Ramos (cell line): ENCODE measurements around the gene DNAI2.

Experiments
- in situ Hi-C: fragments of 300-500 bp; cut with MboI; formaldehyde crosslinking; loops from one replicate; pipeline ENCODE4 v1.14.3; 2022; ENCODE audit warnings: low sequenced_read_pairs; ENCODE audit not compliant: unreplicated experiment

The DNAI2 gene, protein sequence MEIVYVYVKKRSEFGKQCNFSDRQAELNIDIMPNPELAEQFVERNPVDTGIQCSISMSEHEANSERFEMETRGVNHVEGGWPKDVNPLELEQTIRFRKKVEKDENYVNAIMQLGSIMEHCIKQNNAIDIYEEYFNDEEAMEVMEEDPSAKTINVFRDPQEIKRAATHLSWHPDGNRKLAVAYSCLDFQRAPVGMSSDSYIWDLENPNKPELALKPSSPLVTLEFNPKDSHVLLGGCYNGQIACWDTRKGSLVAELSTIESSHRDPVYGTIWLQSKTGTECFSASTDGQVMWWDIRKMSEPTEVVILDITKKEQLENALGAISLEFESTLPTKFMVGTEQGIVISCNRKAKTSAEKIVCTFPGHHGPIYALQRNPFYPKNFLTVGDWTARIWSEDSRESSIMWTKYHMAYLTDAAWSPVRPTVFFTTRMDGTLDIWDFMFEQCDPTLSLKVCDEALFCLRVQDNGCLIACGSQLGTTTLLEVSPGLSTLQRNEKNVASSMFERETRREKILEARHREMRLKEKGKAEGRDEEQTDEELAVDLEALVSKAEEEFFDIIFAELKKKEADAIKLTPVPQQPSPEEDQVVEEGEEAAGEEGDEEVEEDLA

DNA sequence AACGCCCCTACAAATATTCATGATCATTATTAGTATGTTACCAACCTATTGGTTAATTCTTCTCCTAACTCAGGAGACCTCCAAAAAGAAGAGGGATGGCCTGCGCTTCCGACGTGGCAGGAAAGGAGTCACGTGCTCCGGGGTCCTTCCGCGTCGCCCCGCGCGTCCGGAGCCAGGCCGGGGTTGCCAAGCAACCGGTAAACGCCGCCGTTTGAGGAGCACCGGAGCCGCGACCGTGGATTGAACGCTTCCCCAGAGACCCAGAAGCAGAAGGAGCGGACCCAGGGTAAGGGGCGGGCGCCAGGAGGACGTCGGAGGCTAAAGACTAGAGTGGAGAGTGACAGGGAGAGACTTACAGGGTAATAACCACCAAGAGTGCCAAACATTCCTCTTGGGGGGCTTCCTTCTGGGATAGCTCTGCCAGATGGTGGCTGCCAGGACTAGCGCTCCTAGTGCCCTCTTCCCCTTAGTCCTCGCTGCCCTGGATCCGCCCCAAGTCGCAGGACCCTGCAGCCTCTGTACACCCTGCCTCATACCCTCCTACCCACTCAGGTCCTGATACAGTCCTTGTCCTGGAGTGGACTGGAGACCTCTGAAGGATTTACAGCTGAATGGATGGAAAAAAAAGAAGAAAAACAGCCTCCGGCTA is at the start of gene DNAI2:
DNAI2 (plus strand) TSS at position 175 of the 649 bp plus-strand sequence. CDS start 7,584 bp downstream, outside the sequence.
- in situ Hi-C loops = no loop called here

DNA sequence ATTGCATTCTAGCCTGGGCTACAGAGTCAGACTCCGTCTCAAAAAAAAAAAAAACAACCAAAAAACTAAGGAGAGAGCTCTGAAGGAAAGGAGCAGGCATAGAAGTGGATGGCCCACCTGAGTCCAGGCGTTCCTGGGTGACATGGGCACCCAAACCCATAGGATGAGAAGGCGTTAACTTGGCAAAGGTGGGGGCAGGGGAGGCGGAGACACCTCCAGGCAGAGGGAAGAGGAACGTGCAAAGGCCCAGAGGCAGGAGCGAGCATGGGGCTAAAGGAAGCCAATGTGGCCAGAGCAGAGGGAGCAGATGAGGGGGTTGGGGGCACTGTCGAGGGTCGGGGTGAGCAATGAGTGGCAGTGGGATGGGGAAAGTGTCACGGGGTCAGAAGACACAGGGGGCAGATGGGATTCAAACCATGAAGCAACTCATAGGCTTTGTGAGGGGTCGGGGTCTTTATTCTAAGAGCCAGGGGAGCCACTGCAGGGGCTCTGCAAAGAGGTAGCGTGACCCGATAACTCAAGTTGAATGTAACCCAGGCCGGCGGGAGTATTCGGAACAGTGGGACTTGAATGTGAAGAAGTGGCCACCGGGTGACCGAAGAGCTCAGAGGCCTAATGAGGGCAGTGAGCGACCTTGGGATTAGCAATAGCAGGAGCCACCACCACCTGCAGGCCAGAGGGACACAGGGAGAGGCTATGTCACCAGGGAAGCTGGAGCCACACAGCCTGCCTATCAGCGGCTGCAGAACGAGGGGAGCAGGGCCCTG is 48.9 kb upstream of the DNAI2 start:
- in situ Hi-C loops = no loop called here

DNA sequence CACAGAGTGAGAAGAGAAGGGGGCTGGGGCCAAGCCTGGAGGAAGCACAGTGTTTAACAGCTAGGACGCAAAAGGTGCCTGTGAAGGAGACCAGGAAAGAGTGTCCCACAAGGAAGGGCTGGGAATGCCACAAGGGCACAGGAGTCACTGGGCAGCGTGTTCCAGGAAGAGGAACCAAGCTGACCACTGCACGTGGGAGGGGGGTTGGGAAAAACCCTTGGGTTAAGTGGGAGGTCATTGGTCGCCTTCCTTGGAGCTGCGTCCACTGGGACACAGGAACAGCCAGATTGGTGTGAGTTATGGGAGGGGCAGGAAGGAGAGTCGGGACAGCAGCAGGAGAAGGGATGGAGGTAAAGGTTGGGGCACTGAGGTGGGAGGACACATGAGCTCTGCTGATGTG is 47.8 kb upstream of the DNAI2 start:
- in situ Hi-C loops = no loop called here

DNA sequence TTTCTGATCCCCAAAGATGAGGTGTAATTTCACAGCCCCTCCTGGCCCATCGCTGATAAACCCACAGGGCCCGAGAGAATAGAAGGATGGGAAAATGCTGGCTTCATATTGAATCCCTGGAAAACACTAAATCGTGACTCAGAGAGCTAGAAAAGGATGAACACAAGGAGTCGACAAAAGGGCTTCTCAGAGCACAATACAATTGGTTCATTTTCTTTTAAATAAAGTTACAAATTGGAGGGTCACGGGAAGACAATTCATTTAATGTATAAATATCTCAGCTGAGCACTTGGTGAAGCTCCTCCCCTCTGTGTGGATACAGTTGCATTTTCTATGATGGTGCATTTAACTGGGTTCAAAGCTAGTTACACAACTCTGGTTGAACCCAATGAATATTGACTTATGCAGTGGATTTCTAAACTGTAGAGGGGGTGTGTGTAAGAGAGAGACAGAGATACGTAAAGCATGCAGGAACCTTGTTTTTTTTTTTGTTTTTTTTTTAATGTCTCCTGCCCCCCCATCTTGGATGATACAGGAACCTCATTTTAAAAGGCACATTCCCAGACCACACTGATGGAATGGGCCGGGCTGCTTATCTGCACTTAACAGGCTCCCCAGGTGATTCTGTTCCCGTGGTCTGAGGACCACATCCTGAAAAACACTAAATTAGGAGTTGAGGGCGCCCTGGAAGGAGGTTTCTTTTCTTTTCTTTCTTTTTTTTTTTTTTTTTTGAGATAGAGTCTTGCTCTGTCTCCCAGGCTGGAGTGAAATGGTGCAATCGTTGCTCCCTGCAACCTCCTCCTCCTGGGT is 46.6 kb upstream of the DNAI2 start:
- in situ Hi-C loops = no loop called here

DNA sequence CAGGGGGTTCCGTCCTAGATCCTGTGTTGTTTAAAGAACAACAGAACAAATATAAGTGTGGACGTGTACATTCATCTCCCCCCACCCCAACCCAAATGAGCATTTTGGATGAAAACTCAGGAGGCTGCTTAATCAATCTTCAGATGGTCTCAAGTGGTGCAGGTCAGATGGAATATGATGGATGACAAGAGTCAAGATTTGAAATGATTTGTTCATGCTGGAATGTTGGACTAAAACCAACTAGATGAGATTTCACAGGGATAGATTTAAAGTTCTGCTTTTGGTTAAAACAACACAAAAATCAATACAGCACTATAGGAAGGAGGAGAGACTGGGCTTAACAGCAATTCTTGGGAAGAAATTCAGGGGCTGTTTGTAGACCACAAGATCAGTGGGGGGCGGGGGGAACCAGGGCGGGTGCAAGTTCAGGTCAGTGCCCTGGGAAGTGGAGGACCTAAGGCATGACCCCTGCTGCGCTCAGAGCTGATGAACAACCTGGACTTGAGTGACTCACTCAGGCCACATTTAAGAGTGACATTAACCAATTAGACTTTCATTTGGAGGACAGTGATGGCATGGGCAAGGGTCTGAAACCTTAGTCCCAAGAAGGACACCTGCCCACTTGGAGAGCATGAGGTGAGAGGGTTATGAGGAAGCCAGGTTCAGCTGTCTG is 45.6 kb upstream of the DNAI2 start:
- in situ Hi-C loops = no loop called here

DNA sequence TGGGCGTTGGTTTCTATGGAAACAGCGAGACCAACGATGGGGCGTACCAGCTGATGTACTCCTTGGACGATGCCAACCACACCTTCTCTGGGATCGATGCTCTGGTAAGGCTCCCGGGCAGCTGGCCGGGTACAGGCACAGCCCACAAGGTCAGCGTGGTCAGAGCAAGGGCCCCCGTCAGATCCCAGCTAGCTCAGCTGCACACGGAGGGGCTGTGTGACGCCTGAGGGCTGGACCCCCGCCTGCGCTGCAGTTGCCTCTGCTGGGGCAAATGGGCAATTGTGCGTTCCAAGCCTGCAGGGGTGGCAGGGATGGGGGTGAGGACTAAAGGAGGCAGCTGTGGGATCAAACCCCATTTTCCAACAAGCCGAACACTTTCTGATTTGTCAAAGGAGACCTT is 43.1 kb upstream of the DNAI2 start:
- in situ Hi-C loops = no loop called here

DNA sequence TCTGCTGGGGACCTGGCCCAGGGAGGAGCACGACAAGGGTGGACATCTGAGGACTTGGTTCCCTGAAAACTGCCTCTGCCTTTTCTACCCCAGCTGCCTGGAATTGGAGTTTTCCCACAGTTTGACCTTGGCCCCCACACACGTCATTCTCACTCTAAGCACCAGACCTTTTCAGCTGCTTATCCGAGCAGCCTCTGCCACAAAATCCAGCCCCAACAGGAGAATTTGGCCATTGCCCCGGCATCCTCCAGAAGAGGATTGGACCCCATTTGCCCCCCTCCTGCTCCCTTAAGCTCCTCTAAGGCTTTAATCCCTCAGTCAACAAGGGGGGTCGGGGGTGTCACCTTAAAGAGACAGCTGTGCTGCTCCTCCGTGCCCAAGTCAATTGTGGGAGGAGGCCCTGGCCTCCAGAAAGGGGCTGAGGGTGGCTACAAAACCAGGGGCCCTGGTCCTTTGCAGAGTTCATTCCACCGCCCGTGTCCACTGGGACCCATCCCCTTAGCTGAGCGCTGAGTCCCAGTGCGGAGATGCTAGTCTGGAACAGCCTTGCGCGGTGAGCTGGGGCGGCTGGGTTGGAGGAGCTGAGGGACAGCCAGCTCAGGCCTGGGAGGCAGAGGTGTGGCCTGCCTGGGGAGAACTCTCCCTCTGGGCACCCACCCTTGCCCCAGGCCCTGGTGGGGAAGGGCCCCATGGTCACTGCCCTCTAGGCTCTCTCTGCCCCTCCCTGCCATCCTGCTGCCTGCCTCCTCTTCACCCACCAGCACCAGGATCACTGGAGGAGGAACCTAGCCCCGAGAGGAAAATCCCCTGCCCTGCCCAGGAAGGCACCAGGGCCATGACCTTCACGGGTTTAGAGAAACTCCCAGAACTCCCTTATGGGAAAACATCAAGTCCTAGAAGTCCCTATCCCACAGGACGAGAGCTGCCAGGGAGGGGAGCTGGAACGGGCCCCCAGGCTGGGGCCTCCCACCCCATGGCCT is 41.8 kb upstream of the DNAI2 start:
- in situ Hi-C loops = no loop called here

DNA sequence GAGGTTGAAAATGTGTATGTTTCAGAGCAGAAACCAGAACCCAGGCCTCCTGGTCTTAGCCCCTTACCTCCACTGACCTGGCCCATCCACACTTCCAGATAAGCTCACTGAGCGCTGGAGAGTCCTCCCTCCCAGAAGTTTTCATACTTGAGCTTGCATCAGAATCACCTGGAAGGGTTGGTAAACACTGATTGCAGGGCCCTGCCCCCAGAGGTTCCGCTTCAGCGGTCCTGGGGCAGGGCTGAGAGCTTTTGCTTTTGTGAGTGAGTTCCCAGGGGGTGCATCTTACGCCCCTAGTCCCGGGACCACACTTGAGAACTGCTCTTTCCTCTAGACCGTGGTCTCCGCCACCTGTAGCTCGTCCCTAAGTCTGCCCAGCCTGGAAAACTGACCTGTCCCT is 40.1 kb upstream of the DNAI2 start:
- in situ Hi-C loops = no loop called here

DNA sequence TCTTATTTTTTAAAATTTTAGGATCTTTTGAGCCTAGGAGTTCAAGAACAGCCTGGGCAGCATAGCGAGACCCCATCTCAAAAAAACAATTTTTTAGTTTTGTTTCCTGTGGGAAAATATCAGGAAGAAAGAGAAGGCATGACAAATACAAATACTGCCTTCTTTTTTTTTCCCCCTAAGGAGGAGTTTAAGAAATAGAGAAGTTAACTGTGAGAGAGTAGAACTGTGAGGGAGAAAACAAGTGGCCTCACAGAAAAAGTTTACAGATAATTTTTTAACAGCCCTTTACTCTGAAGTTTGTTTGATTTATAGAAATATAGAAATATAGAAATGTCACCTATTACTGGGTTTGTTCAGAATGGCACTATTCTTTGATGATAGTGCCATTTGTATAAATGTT is 39.5 kb upstream of the DNAI2 start:
- in situ Hi-C loops = no loop called here

DNA sequence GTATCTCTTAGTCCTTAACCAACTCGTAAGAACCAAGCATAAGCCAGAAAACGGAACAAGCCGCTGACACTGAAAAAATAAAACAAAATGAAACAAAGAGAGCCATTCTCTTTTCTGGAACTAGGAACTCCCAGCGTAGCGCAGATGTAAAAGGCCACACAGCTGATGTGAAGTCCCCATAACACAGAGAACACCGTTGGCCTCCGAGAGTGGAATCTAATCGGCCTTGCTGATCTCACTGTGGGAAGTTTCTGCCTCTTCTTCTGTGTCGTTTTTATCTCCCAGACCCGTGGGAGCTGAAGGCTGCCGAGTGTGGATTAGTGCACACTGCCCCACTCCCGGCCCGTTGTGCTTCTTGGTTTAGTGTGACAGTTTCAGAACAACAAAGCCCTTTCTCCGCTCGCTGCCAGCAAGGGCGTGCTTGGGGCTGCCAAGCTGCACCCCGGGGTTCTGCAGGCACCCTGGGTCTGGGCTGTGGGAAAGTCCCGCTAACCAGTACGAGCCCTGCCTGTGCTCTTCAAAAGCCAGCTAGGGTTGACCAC is 38.9 kb upstream of the DNAI2 start:
- in situ Hi-C loops = no loop called here

DNA sequence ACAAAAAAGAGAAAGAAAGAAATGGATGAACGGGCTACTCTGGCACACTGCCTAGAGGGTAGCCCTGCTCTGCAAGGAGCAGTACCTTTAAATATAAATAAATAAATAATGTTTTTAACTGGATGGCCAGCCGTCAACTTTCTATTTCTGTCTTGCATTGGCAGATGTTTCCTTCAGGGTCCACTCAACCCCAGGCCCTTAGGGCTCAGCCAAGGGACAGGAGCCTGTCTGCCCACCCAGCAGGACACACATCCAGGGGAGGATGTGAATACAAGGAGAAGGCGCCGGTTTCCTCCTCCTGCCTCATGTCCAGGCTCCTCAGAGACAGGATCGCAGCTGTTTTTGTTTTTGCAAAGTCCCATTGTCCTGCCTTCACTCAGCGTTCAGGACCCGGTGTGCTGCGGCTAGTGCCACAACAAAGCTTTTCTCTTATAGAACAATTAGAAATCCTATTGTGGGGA is 38.1 kb upstream of the DNAI2 start:
- in situ Hi-C loops = no loop called here

DNA sequence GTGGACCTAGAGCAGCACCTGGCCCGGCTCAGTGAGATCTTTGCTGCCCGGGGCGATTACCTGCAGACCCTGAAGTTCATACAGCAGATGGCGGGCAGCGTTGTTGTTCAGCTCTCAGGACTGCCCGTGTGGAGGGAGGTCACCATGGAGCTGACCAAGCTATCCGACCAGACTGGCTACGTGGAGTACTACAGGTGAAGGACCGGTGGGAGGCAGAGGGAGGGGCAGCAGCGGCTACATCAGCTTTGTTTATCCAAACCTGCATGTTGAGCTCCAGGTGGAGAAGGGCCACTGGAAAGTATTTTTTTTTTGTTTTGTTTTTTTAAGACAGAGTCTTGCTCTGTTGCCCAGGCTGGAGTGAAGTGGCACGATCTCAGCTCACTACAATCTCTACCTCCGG is 36.7 kb upstream of the DNAI2 start:
- in situ Hi-C loops = no loop called here

DNA sequence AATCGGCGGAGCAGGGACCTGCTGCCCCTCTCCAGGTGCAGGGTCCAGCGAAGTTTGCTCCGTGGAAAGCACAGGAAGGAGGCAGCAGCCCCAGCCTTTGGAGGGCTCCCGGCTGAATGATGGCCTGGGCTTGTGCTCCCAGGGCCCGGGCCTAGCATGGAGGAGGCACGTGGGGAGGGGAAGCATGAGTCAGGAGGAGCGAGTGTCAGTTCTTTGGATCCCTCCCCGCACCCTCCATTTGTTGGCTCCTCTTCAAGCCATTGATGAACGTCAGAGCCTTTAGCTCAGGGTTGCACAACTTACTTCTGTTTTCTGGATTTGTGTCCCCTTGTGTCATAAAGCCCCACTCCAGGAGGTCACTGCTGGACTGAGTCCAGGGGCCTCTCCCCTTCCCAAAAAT is 34.9 kb upstream of the DNAI2 start:
- in situ Hi-C loops = no loop called here

DNA sequence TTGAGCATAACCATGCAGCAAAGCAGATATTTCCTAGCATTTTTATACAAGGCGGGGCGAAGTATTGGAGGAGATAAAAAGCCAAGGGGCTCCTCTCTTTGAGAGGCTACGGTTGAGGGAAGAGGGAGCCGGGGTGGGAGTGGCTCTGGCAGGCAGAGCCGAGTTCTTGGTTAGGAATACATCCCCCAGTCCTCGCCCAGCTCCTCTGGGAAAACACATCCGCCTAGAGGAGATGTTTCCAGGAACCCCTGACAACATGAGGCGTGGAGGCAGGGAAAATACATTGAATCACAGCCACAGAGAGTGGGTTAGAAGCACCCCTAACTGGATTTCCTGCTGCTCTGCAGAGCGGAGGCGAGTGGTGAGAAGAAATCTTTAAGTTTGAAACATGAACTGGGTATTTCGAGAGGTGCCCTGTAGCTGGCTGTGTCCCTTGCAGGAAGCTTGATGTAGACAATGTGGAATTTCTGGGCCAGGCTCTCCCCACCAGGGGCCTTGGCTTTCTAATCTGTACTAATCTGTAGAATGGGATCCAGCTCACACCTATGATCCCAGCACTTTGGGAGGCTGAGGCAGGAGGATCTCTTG is 33.3 kb upstream of the DNAI2 start:
- in situ Hi-C loops = no loop called here

DNA sequence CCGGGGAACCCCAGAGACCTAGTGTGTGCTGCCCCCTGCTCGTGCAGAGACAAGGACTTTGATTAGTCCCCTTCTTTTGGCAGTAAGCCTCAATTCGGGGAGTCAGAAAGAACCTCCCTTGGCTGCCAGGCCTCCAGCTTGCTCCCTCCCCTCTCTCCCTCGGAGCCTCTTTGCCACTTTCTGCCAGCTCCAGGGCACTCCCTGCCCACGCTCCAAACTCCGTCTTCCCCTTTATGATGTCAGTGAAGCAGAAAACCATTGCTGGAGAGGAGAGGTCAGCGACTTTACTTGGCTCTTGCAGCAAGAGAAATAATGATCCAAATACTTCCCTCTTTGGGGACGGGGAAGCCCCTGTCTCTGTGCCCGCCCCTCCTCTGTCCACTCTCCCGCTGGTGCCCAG is 32.6 kb upstream of the DNAI2 start:
- in situ Hi-C loops = no loop called here

DNA sequence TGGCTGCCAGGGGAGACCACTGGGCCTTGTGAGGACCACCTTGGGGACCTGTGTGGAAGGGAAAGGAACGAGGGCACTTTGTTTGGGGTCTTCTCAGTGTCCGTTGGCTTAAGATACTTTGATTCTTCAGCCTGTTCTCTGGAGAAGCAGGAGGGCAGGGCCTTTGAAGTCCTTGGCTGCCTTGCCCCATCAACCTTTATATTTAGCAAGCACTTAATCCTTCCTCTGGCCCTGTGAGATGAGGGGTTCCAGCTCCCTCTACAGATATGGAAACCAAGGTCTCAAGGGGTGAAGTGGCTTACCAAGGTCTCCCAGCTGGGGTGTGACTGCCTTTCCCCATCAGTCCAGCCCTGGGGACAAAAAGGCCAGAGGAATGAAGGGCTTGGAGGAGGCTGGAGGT is 32.2 kb upstream of the DNAI2 start:
- in situ Hi-C loops = no loop called here

DNA sequence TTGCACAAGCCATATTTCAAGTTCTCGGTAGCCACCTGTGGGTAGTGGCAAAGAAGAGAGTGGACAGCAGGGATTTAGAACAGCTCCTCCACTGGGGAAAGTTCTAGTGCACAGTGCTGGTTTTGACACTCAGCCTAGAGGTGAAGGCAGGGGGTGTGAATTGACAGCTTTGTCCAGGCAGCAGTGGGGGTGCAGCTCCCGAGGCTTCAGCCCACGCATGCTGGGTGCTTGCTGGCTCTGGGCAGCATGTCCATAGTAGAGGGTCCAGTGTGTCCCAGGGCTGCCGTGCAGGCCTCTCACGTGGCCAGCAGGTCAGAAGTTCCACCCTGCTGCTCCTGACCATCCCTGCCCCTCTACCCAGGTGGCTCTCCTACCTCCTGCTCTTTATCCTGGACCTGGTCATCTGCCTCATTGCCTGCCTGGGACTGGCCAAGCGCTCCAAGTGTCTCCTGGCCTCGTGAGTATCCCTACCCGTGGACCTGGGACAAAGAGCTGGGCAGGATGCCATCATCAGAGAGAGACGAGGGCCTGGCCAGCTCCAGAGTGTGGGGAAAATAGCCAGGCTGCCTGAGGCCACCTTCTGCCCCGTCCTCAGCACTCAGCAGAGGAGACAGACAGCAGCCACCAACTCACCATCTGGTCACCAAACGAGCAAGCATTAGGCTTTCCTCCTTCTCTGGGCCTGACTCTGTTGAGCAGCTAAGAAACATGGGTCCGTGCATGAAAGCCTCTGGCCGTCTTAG is 30.9 kb upstream of the DNAI2 start:
- in situ Hi-C loops = no loop called here
